GM23338 (cell line): ENCODE measurements around the gene MFAP3L. TPM values are rescaled to one million over a fixed set of nuclear protein-coding genes. Genes with fewer than 3 reads are reported as not detected.

Source experiments
- ATAC-seq: fragments of 200-7000 bp; cut with Tn5 transposase; 3 replicates; pipeline ENCODE4 v1.9.1; 2020
- DNase-seq: peaks from one replicate; pipeline ENCODE4 v3.0.0-alpha.2; 2015; ENCODE audit warnings: low spot score
- H2AFZ ChIP-seq: fragments of 200-600 bp; sonication (generic); 2 replicates; pipeline ENCODE4 v1.8.0; 2016; ENCODE audit warnings: antibody characterized with exemption, mild to moderate bottlenecking, moderate library complexity
- H3F3A ChIP-seq: fragments of 200-600 bp; sonication (generic); replicated peaks from 2 replicates; pipeline ENCODE4 v1.8.0; 2017; ENCODE audit warnings: antibody characterized with exemption, mixed run types, low read depth
- H3K27ac ChIP-seq: fragments of 200-600 bp; sonication (generic); 2 replicates; pipeline ENCODE4 v1.6.1; 2016; ENCODE audit warnings: low read depth
- H3K27me3 ChIP-seq: fragments of 200-600 bp; sonication (generic); 2 replicates; pipeline ENCODE4 v1.8.0; 2016; ENCODE audit warnings: mild to moderate bottlenecking, mixed run types, moderate library complexity; ENCODE audit not compliant: insufficient read depth
- H3K36me3 ChIP-seq: fragments of 200-600 bp; sonication (generic); 2 replicates; pipeline ENCODE4 v1.8.0; 2016; ENCODE audit warnings: mild to moderate bottlenecking; ENCODE audit not compliant: insufficient read depth
- H3K4me1 ChIP-seq: fragments of 200-600 bp; sonication (generic); 2 replicates; pipeline ENCODE4 v1.8.0; 2016; ENCODE audit warnings: mild to moderate bottlenecking, moderate library complexity; ENCODE audit not compliant: insufficient read depth
- H3K4me2 ChIP-seq: fragments of 200-600 bp; sonication (generic); 2 replicates; pipeline ENCODE4 v1.7.1; 2017; ENCODE audit warnings: mixed run types
- H3K4me3 ChIP-seq: fragments of 200-600 bp; sonication (generic); 2 replicates; pipeline ENCODE4 v1.6.1; 2016; ENCODE audit warnings: mixed run types
- H3K79me2 ChIP-seq: fragments of 200-600 bp; sonication (generic); replicated peaks from 2 replicates; pipeline ENCODE4 v1.8.0; 2017; ENCODE audit warnings: mild to moderate bottlenecking; ENCODE audit not compliant: insufficient read depth
- H3K9me2 ChIP-seq: fragments of 200-600 bp; sonication (generic); 2 replicates; pipeline ENCODE4 v1.8.0; 2017; ENCODE audit not compliant: insufficient read depth
- H4K20me1 ChIP-seq: fragments of 200-600 bp; sonication (generic); replicated peaks from 2 replicates; pipeline ENCODE4 v1.8.0; 2017; ENCODE audit warnings: mild to moderate bottlenecking; ENCODE audit not compliant: insufficient read depth
- H3K27ac Mint-ChIP-seq: 2 replicates; pipeline ENCODE4 v1.8.0; 2020; ENCODE audit warnings: inconsistent platforms, mild to moderate bottlenecking, moderate library complexity, mixed read lengths
- H3K27me3 Mint-ChIP-seq: 3 replicates; pipeline ENCODE4 v1.8.0; 2022; ENCODE audit warnings: low read depth, mild to moderate bottlenecking, moderate library complexity, mixed read lengths, inconsistent platforms; ENCODE audit not compliant: insufficient read depth, poor library complexity
- H3K36me3 Mint-ChIP-seq: 3 replicates; pipeline ENCODE4 v1.8.0; 2021; ENCODE audit warnings: low read depth, mild to moderate bottlenecking, inconsistent platforms, moderate library complexity, mixed read lengths
- H3K4me1 Mint-ChIP-seq: 3 replicates; pipeline ENCODE4 v1.8.0; 2020; ENCODE audit warnings: mild to moderate bottlenecking, inconsistent platforms, mixed read lengths
- H3K4me3 Mint-ChIP-seq: 3 replicates; pipeline ENCODE4 v1.8.0; 2021; ENCODE audit warnings: moderate library complexity, mild to moderate bottlenecking, inconsistent platforms, mixed read lengths
- H3K9me3 Mint-ChIP-seq: 3 replicates; pipeline ENCODE4 v1.8.0; 2020; ENCODE audit warnings: moderate library complexity, mild to moderate bottlenecking, inconsistent platforms, mixed read lengths
- CREB1 ChIP-seq: fragments of 250-450 bp; sonication (Bioruptor Pico); IDR thresholded peaks from 2 replicates; pipeline ENCODE4 v1.5.0; 2020; ENCODE audit warnings: low read depth, mild to moderate bottlenecking, moderate library complexity
- CTCF ChIP-seq, 2 experiments: fragments of 200-600 bp in 1 of 2; sonication (generic) in 1 of 2; conservative IDR thresholded peaks; 2 replicates each; pipeline versions ENCODE4 v1.5.1 to v1.6.1; 2016 to 2017; ENCODE audit warnings: antibody characterized with exemption in 2 of 2, low read depth in 2 of 2, mild to moderate bottlenecking in 2 of 2, moderate library complexity in 1 of 2
- EZH2 ChIP-seq: fragments of 200-600 bp; sonication (generic); IDR thresholded peaks from one replicate; pipeline ENCODE4 v1.8.0; 2017; ENCODE audit warnings: antibody characterized with exemption, mild to moderate bottlenecking, low read depth; ENCODE audit not compliant: unreplicated experiment
- EZH2phosphoT487 ChIP-seq: fragments of 200-600 bp; sonication (generic); IDR thresholded peaks from one replicate; pipeline ENCODE4 v1.8.1; 2018; ENCODE audit warnings: antibody characterized with exemption; ENCODE audit not compliant: unreplicated experiment
- JUNB ChIP-seq: IDR thresholded peaks from one replicate; pipeline ENCODE4 v1.6.1; 2016; ENCODE audit warnings: antibody characterized with exemption; ENCODE audit not compliant: unreplicated experiment
- NANOG ChIP-seq: IDR thresholded peaks from 2 replicates; pipeline ENCODE4 v1.6.1; 2016; ENCODE audit warnings: antibody characterized with exemption, borderline replicate concordance
- STAT1 ChIP-seq: IDR thresholded peaks from one replicate; pipeline ENCODE4 v1.6.1; 2016; ENCODE audit warnings: antibody characterized with exemption; ENCODE audit not compliant: unreplicated experiment
- ZNF114 ChIP-seq: fragments of 250-450 bp; sonication (Bioruptor Pico); IDR thresholded peaks from 2 replicates; pipeline ENCODE4 v1.5.0; 2020; ENCODE audit warnings: mild to moderate bottlenecking, moderate library complexity
- polyA plus RNA-seq: library from polyadenylated mRNA; unstranded; fragments of >200 nt; fragmentation: Nextera tagmentation; extraction: Ambion mirVana; gene quantifications from 2 replicates; pipeline ENCODE4 v1.2.1, GENCODE V29; 2016
- total RNA-seq: library from RNA; depleted of rRNA; stranded (reverse); fragments of >200 nt; shearing (Covaris generic); gene quantifications from 2 replicates; pipeline ENCODE4 v1.2.3, GENCODE V29; 2014
- TF ChIP-seq, protein P1 (sequence below): IDR thresholded peaks from 2 replicates; pipeline ENCODE4 v1.6.1; 2016; ENCODE audit warnings: antibody characterized with exemption

The MFAP3L gene
- total and polyA plus RNA-seq, 2 experiments from 2014 or later = 3.4 to 7.9 TPM

DNA sequence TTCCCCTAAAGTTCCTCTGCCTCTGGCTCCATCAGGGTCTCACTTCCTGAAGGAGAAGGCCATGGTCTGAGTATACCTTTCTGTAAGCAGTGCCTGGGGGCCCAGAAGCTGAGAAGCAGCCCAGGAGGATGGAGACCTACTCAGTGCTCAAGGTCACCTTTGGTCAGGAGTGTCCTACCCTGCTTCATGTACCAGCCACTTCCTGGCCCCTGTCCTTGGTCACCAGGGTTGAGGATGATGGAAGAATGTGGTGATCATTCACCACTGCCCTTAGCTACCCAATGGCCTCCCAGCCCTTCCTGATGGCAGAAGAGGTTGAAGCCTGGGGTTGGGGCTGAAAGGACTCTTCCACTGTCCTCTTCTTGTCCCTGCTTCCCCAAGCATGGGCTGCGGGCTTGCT lies 9.0 kb upstream of the MFAP3L start:
- no peaks in the 10 kb centered on the region for H3K36me3 ChIP-seq
- H3K4me3 ChIP-seq = no peak overlapping the region
- no peaks in the 10 kb centered on the region for H3K4me1 ChIP-seq
- no peaks in the 10 kb centered on the region for H3K27me3 Mint-ChIP-seq
- no peak overlapping the region for H3K27ac Mint-ChIP-seq
- H3F3A ChIP-seq = no peaks in the 10 kb centered on the region
- no peak overlapping the region for H2AFZ ChIP-seq
- H3K36me3 Mint-ChIP-seq = no peaks in the 10 kb centered on the region
- H4K20me1 ChIP-seq = no peaks in the 10 kb centered on the region
- H3K9me2 ChIP-seq = no peaks in the 10 kb centered on the region
- H3K4me1 Mint-ChIP-seq = peaks cover 14% of the 10 kb centered on the region
- no peaks in the 10 kb centered on the region for H3K9me3 Mint-ChIP-seq
- H3K79me2 ChIP-seq = no peaks in the 10 kb centered on the region
- TF ChIP-seq NANOG (no peak), EZH2phosphoT487 (no peak)
- no peak for ATAC-seq
- no peak overlapping the region for H3K4me3 Mint-ChIP-seq
- no peaks in the 10 kb centered on the region for H3K27me3 ChIP-seq
- H3K4me2 ChIP-seq = no peak overlapping the region
- DNase-seq = no peak
- no peak overlapping the region for H3K27ac ChIP-seq

DNA sequence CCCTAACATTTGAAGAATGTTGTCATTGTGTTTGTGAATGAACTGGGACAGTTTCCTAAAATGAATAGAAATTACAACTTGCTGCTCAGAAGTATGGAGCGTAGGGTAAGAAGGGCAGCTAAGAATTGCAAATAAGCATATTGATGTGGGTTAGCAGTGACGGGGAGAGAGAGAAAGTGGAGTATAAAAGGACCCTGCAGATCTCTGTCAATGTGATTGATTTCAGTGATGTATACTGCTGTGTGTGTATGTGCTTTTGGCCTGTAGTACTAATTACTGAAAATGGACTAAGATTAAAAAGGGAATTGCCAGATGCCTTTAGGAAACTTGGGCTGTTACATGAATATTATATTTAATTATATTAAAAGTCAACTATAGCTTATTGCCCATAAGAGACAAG lies 7.8 kb upstream of the MFAP3L start:
- Histone ChIP-seq H3K36me3 (no peaks in the 10 kb centered on the region), H3K4me2 (no peak overlapping the region), H4K20me1 (no peaks in the 10 kb centered on the region), H3F3A (no peaks in the 10 kb centered on the region), H2AFZ (no peak overlapping the region), H3K4me1 (no peaks in the 10 kb centered on the region), H3K4me3 (no peak overlapping the region), H3K9me2 (0 out of 2 replicates have a peak, but pooled peaks cover 3% of the 10 kb centered on the region), H3K27me3 (peaks cover 10% of the 10 kb centered on the region; the same call in 1 of the 2 replicates), H3K79me2 (no peaks in the 10 kb centered on the region), H3K27ac (no peak overlapping the region)
- TF ChIP-seq CTCF (conservative IDR thresholded peaks at IDR 0.05; ENCODE audit: low read depth in 2 of 2) = no peak
- TF ChIP-seq ZNF114 (CRISPR knock-in tag) = no peak
- TF ChIP-seq STAT1 = no peak
- no peak for TF ChIP-seq JUNB
- TF ChIP-seq, protein P1, sequence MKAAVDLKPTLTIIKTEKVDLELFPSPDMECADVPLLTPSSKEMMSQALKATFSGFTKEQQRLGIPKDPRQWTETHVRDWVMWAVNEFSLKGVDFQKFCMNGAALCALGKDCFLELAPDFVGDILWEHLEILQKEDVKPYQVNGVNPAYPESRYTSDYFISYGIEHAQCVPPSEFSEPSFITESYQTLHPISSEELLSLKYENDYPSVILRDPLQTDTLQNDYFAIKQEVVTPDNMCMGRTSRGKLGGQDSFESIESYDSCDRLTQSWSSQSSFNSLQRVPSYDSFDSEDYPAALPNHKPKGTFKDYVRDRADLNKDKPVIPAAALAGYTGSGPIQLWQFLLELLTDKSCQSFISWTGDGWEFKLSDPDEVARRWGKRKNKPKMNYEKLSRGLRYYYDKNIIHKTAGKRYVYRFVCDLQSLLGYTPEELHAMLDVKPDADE = no peak
- H3K9me3 Mint-ChIP-seq = no peaks in the 10 kb centered on the region
- H3K4me1 Mint-ChIP-seq = peaks cover 10% of the 10 kb centered on the region
- H3K4me3 Mint-ChIP-seq = no peak overlapping the region
- H3K36me3 Mint-ChIP-seq = no peaks in the 10 kb centered on the region
- H3K27me3 Mint-ChIP-seq = peaks cover 4% of the 10 kb centered on the region
- ATAC-seq (no peak), DNase-seq (no peak)
- H3K27ac Mint-ChIP-seq = no peak overlapping the region

GRCh38 chr4:170030121-170030520 lies 3.9 kb upstream of the MFAP3L start:
- Histone ChIP-seq H3K4me1 (peaks cover 8% of the 10 kb centered on the region), H3K9me2 (0 out of 2 replicates have a peak, but pooled peaks cover 3% of the 10 kb centered on the region), H3K4me3 (no peak overlapping the region), H2AFZ (no peak overlapping the region), H3K36me3 (no peaks in the 10 kb centered on the region), H3K79me2 (no peaks in the 10 kb centered on the region), H3K4me2 (no peak overlapping the region), H4K20me1 (no peaks in the 10 kb centered on the region), H3K27ac (no peak overlapping the region), H3K27me3 (peaks cover 33% of the 10 kb centered on the region), H3F3A (no peaks in the 10 kb centered on the region)
- peaks cover 13% of the 10 kb centered on the region for H3K9me3 Mint-ChIP-seq
- no peak overlapping the region for H3K27ac Mint-ChIP-seq
- H3K4me3 Mint-ChIP-seq = no peak overlapping the region
- H3K36me3 Mint-ChIP-seq = peaks cover 9% of the 10 kb centered on the region; the same call in 2 of the 3 replicates
- TF ChIP-seq, protein P1 = no peak
- TF ChIP-seq EZH2 (no peak), ZNF114 (CRISPR knock-in tag) (no peak), CREB1 (CRISPR knock-in tag) (no peak), STAT1 (no peak)
- H3K27me3 Mint-ChIP-seq = peaks cover 30% of the 10 kb centered on the region
- no peak for ATAC-seq
- H3K4me1 Mint-ChIP-seq = peaks cover 9% of the 10 kb centered on the region; the same call in 2 of the 3 replicates
- DNase-seq = no peak
